Activated CD4-positive, alpha-beta memory T cell treated with anti-CD3 and anti-CD28 coated beads, Interleukin-2, amount 10 ng/mL, durations not matched to agents 7 days and 5 days (primary cell): Measurements from ENCODE around the gene TMED5. TPM values are rescaled to one million over a fixed set of nuclear protein-coding genes. Genes with fewer than 3 reads are reported as not detected.

ENCODE experiments used
- CTCF ChIA-PET: fragments of 350-600 bp; sonication (Branson Sonifier 250); formaldehyde crosslinking; loops from one replicate; lab custom pipeline; 2021; ENCODE audit warnings: antibody characterized with exemption, inconsistent platforms; lab: Charles Lee
- POLR2A ChIA-PET: fragments of 350-600 bp; sonication (Branson Sonifier 250); formaldehyde crosslinking; loops from one replicate; lab custom pipeline; 2021; ENCODE audit warnings: antibody characterized with exemption; lab: Charles Lee
- DNase-seq: peaks from one replicate; pipeline ENCODE4 v3.0.0-alpha.2; 2020
- H3K27ac Mint-ChIP-seq: one replicate; pipeline ENCODE4 v1.8.0; 2021; ENCODE audit warnings: mild to moderate bottlenecking, mixed read lengths
- H3K27me3 Mint-ChIP-seq: one replicate; pipeline ENCODE4 v1.8.0; 2021; ENCODE audit warnings: mixed read lengths
- H3K36me3 Mint-ChIP-seq: one replicate; pipeline ENCODE4 v1.8.0; 2021; ENCODE audit warnings: low read depth, mixed read lengths
- H3K4me1 Mint-ChIP-seq: one replicate; pipeline ENCODE4 v1.8.0; 2021; ENCODE audit warnings: mixed read lengths
- H3K4me3 Mint-ChIP-seq: one replicate; pipeline ENCODE4 v1.8.0; 2021; ENCODE audit warnings: mild to moderate bottlenecking, mixed read lengths
- H3K9me3 Mint-ChIP-seq: one replicate; pipeline ENCODE4 v1.8.0; 2021; ENCODE audit warnings: mixed read lengths
- total RNA-seq, 2 experiments: library from RNA; stranded (reverse); gene quantifications; one replicate each; pipeline ENCODE4 v1.2.3, GENCODE V29; 2021

Gene TMED5
- total RNA-seq, 2 experiments from 2014 or later: 67.4 to 70.8 TPM

DNA sequence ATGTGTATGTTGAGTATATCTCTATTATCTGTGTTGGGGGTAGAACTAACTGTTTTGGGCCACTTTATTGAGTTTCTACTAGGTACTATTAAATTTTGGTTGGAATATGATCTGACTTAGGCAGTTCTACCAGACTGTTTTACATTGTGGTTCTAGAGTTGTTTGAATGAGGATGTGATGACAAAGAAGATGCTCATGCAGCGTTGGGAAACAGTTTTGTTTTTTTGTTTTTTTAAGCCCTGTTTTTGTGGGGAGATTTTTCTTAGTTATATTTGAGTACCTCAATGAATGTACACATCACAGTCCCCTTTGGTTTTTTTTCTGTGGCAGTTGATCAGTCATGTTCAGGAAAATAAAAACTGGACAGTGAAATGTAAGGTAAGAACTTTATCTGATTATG is 40.1 kb downstream of the TMED5 start:
- no peak overlapping the region for H3K4me3 Mint-ChIP-seq
- ChIA-PET POLR2A (no interaction called here), CTCF (no interaction called here)
- no peak overlapping the region for H3K27ac Mint-ChIP-seq
- no peaks in the 10 kb centered on the region for H3K9me3 Mint-ChIP-seq
- peaks cover 3% of the 10 kb centered on the region for H3K4me1 Mint-ChIP-seq
- H3K27me3 Mint-ChIP-seq: no peaks in the 10 kb centered on the region
- peaks cover 37% of the 10 kb centered on the region for H3K36me3 Mint-ChIP-seq
- no peak for DNase-seq

DNA sequence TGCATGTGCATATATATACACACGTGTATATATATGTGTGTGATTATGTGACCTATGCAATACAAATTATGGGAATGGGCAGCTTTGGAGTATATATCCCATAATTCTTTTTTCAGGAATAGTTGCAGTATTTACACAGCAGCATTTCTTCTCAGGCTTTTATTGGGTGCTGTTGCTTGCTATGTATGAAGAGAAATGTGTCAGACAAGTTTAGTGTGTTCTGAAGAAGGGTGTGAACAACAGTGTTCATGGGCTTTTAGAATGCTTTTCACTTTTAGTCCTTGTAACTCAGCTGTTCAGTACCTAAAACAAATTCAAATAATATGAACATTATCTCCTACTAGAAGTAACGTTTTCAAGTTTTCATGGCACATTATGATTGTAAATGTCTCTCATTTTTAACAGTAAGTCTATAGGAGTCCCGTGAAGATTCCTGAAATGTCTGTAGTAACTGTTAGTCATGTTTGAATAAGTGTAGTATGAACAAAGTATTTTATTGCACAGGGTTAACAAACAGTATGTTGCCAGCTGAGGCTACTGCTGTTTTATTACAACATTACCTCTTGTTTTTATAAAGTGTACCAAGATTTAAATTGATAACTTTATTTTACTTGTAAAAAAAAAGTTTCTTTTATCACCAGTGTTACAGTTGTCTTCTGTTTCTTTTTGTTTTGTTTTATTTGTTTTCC is 42.5 kb downstream of the TMED5 start:
- H3K9me3 Mint-ChIP-seq: no peaks in the 10 kb centered on the region
- POLR2A ChIA-PET: interaction anchor here (1.2 kb wide), 1 partner anchor 59 kb away, joined by 3 read pairs; the partner anchor contains the start of gene MTF2
- peaks cover 41% of the 10 kb centered on the region for H3K36me3 Mint-ChIP-seq
- H3K4me3 Mint-ChIP-seq: no peak overlapping the region
- H3K27me3 Mint-ChIP-seq: no peaks in the 10 kb centered on the region
- CTCF ChIA-PET: interaction anchor here (0.5 kb wide), 1 partner anchor 17 kb away, joined by 3 read pairs; no protein-coding TSS in a partner anchor
- no peak overlapping the region for H3K27ac Mint-ChIP-seq
- H3K4me1 Mint-ChIP-seq: peaks cover 3% of the 10 kb centered on the region
- DNase-seq: no peak

DNA sequence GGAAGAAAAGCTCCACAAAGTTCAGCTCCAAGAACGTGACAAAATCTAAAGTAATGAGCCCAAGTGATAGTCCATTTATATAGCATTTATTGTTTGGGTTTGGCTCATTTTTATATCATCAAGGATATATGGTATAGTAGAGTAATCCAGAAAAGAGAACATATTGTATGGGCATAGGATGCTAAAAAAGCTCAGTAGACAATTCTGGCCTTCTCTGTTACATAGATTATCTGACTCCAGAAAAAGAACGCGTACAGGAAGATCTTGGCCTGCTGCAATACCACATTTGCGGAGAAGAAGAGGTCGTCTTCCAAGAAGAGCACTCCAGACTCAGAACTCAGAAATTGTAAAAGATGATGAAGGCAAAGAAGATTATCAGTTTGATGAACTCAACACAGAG is 43.8 kb downstream of the TMED5 start:
- no peak overlapping the region for H3K4me3 Mint-ChIP-seq
- no peaks in the 10 kb centered on the region for H3K27me3 Mint-ChIP-seq
- CTCF ChIA-PET: no interaction called here
- DNase-seq: no peak
- POLR2A ChIA-PET: interaction anchor here (1.7 kb wide), 1 partner anchor 86 kb away, joined by 3 read pairs; no protein-coding TSS in a partner anchor
- peaks cover 3% of the 10 kb centered on the region for H3K4me1 Mint-ChIP-seq
- no peaks in the 10 kb centered on the region for H3K9me3 Mint-ChIP-seq
- no peak overlapping the region for H3K27ac Mint-ChIP-seq
- H3K36me3 Mint-ChIP-seq: peaks cover 37% of the 10 kb centered on the region

DNA sequence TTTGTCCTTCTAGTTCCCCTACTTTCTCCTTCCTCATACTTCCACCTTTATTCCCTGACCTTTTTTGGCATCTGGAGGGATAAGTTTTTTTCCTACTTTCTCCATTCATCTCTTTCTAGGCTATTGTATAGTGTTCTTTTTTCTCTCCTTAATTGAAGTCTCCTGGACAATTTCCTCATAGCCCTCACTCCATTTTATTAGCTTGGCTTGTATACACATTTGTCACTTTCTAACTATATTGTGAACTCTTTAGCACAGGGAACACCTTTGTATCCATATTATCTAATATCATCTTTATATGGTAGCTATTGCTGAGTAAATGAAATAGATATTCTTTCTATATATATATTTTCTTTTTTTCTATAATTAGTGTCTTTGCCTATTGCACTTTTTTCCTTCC is 47.6 kb downstream of the TMED5 start:
- ChIA-PET CTCF (no interaction called here), POLR2A (interaction anchor here (0.6 kb wide), 1 partner anchor 53 kb away, joined by 4 read pairs; no protein-coding TSS in a partner anchor)
- H3K27ac Mint-ChIP-seq: no peak overlapping the region
- no peak overlapping the region for H3K4me3 Mint-ChIP-seq
- no peaks in the 10 kb centered on the region for H3K4me1 Mint-ChIP-seq
- no peak for DNase-seq
- H3K36me3 Mint-ChIP-seq: peaks cover 27% of the 10 kb centered on the region
- no peaks in the 10 kb centered on the region for H3K27me3 Mint-ChIP-seq
- no peaks in the 10 kb centered on the region for H3K9me3 Mint-ChIP-seq

DNA sequence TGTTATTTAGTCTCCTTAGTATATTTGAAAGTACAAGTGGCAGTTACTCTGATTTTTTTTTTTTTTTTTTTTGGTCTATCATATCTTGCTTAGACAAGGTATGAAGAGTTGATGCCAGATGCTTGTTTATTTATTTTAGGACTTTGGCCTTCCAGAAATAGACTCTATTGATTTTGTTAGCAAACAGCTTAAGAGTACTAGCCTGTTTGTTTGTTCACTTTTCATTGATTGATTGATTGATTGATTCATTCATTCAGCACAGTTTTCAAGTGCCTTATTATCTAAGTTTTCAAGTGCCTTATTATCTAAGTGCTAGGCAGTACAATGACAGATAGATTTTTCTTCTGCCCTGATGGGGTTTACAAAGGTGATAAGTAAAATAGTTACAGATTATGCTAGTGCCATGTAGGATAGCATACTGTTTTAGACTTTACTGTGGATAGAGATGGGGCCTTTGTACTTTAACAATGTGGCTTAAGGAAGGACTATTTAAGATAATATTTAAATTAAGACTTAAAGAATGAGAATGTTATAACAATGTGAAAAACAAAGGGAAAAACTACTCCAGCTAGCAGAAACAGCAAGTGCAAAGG is 50.6 kb downstream of the TMED5 start:
- no peaks in the 10 kb centered on the region for H3K27me3 Mint-ChIP-seq
- ChIA-PET CTCF (interaction anchor here (0.6 kb wide), 1 partner anchor 17 kb away, joined by 3 read pairs; no protein-coding TSS in a partner anchor), POLR2A (no interaction called here)
- no peak overlapping the region for H3K4me3 Mint-ChIP-seq
- peaks cover 18% of the 10 kb centered on the region for H3K36me3 Mint-ChIP-seq
- H3K9me3 Mint-ChIP-seq: no peaks in the 10 kb centered on the region
- H3K27ac Mint-ChIP-seq: no peak overlapping the region
- no peaks in the 10 kb centered on the region for H3K4me1 Mint-ChIP-seq
- no peak for DNase-seq

DNA sequence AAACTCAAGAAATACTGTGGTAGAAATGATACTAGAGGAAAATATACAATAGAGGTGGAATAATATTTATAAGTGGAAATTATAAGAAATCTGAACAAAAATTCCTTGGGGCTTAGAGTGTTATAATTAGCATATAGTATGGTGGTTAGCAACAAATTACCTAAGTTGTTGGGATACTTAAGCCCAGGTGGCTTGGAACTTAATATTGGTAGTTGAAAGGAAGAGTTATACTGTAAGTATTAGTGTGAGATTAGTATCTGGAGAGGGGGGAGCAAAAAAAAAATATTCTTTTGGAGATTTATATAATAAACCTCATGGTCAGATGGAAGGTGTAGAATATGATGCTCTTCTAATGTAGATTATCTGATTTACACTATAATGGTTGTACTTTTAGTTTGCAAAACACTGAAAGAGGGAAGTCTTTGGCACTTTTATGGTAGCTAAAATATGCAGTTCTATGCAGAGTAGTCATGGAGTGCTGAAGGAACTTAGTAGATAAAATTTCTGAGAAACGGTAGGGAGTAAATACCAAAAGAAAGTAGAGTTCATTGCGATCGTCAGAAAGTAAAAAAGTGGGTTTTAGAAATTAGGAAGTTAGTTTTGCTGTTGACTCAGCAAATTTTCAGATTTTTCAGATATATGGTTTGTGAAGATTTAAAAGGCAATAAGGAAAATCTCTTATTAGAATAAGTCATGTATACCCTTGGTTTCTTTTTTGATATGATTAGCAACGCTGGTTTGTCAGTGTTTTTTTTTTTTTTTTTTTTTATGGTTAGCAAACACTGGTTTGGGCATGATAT is 55.5 kb downstream of the TMED5 start:
- Mint-ChIP-seq H3K27ac (no peak overlapping the region), H3K36me3 (peaks cover 30% of the 10 kb centered on the region), H3K9me3 (no peaks in the 10 kb centered on the region), H3K4me1 (peaks cover 5% of the 10 kb centered on the region), H3K4me3 (no peak overlapping the region), H3K27me3 (no peaks in the 10 kb centered on the region)
- CTCF ChIA-PET: no interaction called here
- no peak for DNase-seq
- POLR2A ChIA-PET: no interaction called here

DNA sequence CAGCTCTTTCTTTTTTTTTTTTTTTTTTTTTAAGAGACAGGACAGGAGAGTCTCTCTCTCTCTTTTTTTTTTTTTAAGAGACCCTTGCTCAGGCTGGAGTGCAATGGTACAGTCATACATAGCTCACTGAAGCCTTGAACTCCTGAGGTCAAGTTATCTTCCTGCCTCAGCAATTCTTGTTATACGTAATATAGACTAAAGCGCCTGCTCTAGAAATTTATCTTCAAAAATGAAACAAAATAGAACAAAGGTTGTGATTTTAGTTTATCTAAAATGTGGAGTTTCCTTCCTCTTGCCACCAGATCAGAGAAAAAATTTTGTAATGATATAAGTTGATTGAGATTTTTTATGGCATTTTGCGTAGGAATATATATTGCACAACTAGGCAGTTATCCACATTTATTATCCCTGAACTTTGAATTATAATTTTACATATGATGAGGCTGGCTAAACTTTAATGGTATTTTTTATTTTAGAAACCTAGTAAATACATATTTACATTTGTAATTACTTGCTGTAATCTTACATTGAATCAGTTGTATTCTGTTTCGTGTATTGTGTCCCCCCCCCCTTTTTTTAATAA is 56.9 kb downstream of the TMED5 start:
- Mint-ChIP-seq H3K36me3 (peaks cover 31% of the 10 kb centered on the region), H3K27me3 (no peaks in the 10 kb centered on the region), H3K4me1 (peaks cover 5% of the 10 kb centered on the region), H3K9me3 (no peaks in the 10 kb centered on the region), H3K27ac (no peak overlapping the region), H3K4me3 (no peak overlapping the region)
- ChIA-PET CTCF (no interaction called here), POLR2A (no interaction called here)
- DNase-seq: no peak

DNA sequence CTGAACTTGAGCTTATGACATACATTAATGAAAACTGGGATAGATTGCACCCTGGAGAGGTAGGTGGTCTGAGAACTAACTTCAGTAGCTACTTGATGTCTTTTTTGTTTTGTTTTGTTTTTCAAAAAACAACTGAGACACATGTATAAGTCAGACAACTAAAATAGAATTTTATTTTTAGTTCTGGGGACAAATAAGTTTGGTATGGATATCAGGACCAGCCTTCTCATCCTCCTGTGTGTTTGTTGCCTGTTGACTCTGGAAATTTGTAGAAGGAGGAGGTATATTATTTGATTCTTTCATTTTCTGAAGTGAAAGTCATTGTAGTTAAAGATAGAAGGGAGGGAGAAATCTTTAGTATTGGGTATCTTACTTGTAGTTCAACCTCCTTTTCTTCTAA is 59.6 kb downstream of the TMED5 start:
- no peaks in the 10 kb centered on the region for H3K9me3 Mint-ChIP-seq
- H3K36me3 Mint-ChIP-seq: peaks cover 45% of the 10 kb centered on the region
- no peaks in the 10 kb centered on the region for H3K27me3 Mint-ChIP-seq
- no peak overlapping the region for H3K27ac Mint-ChIP-seq
- POLR2A ChIA-PET: no interaction called here
- CTCF ChIA-PET: no interaction called here
- no peak for DNase-seq
- no peak overlapping the region for H3K4me3 Mint-ChIP-seq
- H3K4me1 Mint-ChIP-seq: peaks cover 5% of the 10 kb centered on the region

DNA sequence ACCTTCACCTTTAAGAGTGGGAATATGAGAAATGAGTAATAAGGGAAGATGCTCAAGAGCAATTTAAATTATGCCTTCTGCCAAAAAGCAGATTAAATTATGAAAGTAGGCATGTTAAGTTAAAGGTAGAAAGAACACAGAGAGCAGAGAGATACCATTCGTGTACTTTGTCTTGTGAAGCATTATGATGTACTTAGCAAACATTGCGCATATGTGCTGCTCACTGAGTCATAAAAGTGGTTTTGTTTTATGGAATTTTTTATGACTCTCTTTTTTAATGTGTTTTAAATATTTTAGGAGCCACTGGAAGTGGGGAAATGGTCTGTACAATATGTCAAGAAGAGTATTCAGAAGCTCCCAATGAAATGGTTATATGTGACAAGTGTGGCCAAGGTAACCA is 65.8 kb downstream of the TMED5 start:
- no peak overlapping the region for H3K27ac Mint-ChIP-seq
- DNase-seq: no peak
- H3K9me3 Mint-ChIP-seq: no peaks in the 10 kb centered on the region
- ChIA-PET POLR2A (no interaction called here), CTCF (no interaction called here)
- peaks cover 53% of the 10 kb centered on the region for H3K36me3 Mint-ChIP-seq
- peaks cover 7% of the 10 kb centered on the region for H3K4me1 Mint-ChIP-seq
- no peak overlapping the region for H3K4me3 Mint-ChIP-seq
- no peaks in the 10 kb centered on the region for H3K27me3 Mint-ChIP-seq

DNA sequence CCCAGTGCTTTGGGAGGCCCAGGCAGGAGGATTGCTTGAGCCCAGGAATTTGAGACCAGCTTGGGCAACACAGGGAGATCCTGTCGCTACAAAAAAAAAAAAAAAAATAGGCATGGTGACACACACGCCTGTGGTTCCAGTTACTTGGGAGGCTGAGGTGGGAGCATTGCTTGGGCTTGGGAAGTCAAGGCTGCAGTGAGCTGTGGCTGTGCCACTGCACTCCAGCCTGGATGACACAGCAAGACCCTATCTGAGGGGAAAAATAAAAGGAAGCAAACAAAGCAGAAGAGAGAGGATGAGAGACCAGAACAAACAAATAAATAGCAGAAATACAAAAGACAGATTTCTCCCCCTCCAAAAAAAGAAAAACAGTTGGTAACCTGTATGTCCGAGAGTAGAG is 67.1 kb downstream of the TMED5 start:
- DNase-seq: no peak
- Mint-ChIP-seq H3K27ac (no peak overlapping the region), H3K9me3 (peaks cover 6% of the 10 kb centered on the region), H3K36me3 (peaks cover 55% of the 10 kb centered on the region), H3K27me3 (no peaks in the 10 kb centered on the region), H3K4me3 (no peak overlapping the region), H3K4me1 (peaks cover 11% of the 10 kb centered on the region)
- POLR2A ChIA-PET: no interaction called here
- CTCF ChIA-PET: interaction anchor here (0.6 kb wide), 1 partner anchor 16 kb away, joined by 3 read pairs; no protein-coding TSS in a partner anchor

DNA sequence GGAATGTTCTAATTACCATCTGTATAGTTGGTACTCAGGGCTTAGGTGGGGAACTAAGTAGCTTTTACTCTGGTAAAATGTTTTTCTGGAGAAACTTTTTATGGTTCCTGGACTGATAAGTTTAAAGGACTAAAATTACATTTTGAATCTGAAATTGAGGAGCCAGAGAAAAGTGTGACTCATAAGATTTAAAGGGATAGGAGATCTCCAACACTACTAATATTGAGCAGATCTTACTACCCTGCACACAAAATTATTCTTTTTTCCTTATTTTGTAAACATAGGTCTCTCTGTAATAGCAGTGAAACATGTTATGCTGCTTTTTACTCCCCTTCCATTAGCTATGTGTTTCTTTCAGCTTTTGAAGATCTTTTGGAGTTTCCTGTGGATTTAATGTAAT is 68.7 kb downstream of the TMED5 start:
- Mint-ChIP-seq H3K27me3 (no peaks in the 10 kb centered on the region), H3K36me3 (peaks cover 59% of the 10 kb centered on the region), H3K4me1 (peaks cover 11% of the 10 kb centered on the region), H3K4me3 (no peak overlapping the region), H3K9me3 (peaks cover 9% of the 10 kb centered on the region), H3K27ac (no peak overlapping the region)
- ChIA-PET CTCF (no interaction called here), POLR2A (no interaction called here)
- no peak for DNase-seq

DNA sequence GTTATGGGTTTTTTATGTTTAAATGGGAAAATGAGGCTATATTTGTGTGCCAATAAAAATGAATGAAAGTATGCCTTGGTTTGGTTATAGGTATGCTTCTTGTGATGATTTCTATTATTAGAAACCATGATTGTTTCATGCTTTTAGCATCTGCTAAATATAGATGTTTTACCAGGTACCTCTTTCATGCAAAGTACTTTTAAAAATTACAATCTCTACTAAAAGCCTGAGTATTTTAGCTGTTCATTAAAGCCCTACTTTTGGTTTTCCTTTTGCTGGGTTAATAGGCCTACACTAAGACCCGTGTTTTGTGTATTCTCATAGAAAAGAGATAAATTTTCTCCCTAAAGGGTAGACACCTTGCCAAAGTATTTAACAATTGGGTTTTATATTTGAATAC is 69.1 kb downstream of the TMED5 start:
- no peaks in the 10 kb centered on the region for H3K27me3 Mint-ChIP-seq
- CTCF ChIA-PET: no interaction called here
- H3K4me1 Mint-ChIP-seq: peaks cover 11% of the 10 kb centered on the region
- H3K27ac Mint-ChIP-seq: no peak overlapping the region
- POLR2A ChIA-PET: no interaction called here
- peaks cover 59% of the 10 kb centered on the region for H3K36me3 Mint-ChIP-seq
- DNase-seq: no peak
- no peak overlapping the region for H3K4me3 Mint-ChIP-seq
- peaks cover 10% of the 10 kb centered on the region for H3K9me3 Mint-ChIP-seq

DNA sequence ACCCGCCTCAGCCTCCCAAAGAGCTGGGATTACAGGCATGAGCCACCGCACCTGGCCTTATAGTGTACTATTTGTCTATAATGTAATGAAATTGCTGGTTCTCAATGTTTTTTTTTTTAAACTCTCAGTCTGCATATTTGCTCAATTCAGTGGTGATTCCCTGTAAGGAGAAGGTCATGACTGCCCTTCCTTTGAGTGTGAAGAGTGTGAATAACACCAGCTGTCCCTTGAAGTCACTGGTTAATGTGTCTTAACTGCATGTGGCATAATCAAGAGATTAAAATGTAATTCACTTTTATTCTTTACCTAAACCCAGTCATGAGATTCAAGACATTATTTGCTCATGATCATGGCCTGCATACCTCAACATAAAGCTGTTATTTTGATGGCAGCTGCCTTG is 70.6 kb downstream of the TMED5 start:
- CTCF ChIA-PET: no interaction called here
- peaks cover 15% of the 10 kb centered on the region for H3K9me3 Mint-ChIP-seq
- POLR2A ChIA-PET: no interaction called here
- no peak for DNase-seq
- peaks cover 66% of the 10 kb centered on the region for H3K36me3 Mint-ChIP-seq
- H3K4me3 Mint-ChIP-seq: no peak overlapping the region
- H3K27ac Mint-ChIP-seq: no peak overlapping the region
- no peaks in the 10 kb centered on the region for H3K27me3 Mint-ChIP-seq
- H3K4me1 Mint-ChIP-seq: peaks cover 11% of the 10 kb centered on the region
